Sigmoid colon (tissue), 4 donors: ENCODE measurements around the gene MAGEL2.
"Not testable (repeated sequence)": the region's sequence is repeated elsewhere in the genome, so short reads cannot be mapped to it uniquely, and the experiment has no call there.

Source experiments
- POLR2A ChIP-seq, 2 donors: fragments of 450-650 bp; IDR thresholded peaks; one replicate each; pipeline ENCODE4 v1.6.1; 2016; ENCODE audit warnings: antibody characterized with exemption in 2 of 2, mild to moderate bottlenecking in 2 of 2, moderate library complexity in 2 of 2
- POLR2AphosphoS5 ChIP-seq, 4 donors: sonication (generic); formaldehyde crosslinking; IDR thresholded peaks; one replicate each; pipeline ENCODE4 v1.6.1; 2017; ENCODE audit warnings: antibody characterized with exemption in 4 of 4
- TF ChIP-seq, protein P1 (sequence below), 4 experiments: fragments of 450-650 bp in 3 of 4; fragments of 200-600 bp in 1 of 4; IDR thresholded peaks; one replicate each; pipeline ENCODE4 v1.5.1; 2016 to 2019; ENCODE audit warnings: antibody characterized with exemption in 4 of 4, mild to moderate bottlenecking in 3 of 4, moderate library complexity in 2 of 4

DNA sequence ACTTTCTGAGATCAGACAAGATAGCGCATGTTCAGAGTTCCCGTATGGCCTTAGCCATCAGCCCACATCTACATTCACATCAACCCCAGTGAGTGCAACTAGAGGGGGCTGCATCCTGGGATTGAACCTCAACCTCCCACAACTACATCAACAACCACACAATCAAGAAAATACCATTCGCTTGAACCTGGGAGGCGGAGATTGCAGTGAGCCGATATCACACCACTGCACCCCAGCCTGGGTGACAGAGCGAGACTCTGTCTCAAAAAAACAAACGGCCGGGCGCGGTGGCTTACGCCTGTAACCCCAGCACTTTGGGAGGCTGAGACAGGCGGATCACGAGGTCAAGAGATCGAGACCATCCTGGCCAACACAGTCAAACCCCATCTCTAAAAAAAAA is 50.4 kb downstream of the MAGEL2 start:
- not testable (repeated sequence) for TF ChIP-seq POLR2AphosphoS5, POLR2A (IDR thresholded peaks at IDR 0.05)
- TF ChIP-seq, protein P1, sequence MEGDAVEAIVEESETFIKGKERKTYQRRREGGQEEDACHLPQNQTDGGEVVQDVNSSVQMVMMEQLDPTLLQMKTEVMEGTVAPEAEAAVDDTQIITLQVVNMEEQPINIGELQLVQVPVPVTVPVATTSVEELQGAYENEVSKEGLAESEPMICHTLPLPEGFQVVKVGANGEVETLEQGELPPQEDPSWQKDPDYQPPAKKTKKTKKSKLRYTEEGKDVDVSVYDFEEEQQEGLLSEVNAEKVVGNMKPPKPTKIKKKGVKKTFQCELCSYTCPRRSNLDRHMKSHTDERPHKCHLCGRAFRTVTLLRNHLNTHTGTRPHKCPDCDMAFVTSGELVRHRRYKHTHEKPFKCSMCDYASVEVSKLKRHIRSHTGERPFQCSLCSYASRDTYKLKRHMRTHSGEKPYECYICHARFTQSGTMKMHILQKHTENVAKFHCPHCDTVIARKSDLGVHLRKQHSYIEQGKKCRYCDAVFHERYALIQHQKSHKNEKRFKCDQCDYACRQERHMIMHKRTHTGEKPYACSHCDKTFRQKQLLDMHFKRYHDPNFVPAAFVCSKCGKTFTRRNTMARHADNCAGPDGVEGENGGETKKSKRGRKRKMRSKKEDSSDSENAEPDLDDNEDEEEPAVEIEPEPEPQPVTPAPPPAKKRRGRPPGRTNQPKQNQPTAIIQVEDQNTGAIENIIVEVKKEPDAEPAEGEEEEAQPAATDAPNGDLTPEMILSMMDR (IDR thresholded peaks at IDR 0.05): not testable (repeated sequence)
